Measurements from ENCODE around the gene NSUN3.

- TF ChIP-seq, protein P1, sequence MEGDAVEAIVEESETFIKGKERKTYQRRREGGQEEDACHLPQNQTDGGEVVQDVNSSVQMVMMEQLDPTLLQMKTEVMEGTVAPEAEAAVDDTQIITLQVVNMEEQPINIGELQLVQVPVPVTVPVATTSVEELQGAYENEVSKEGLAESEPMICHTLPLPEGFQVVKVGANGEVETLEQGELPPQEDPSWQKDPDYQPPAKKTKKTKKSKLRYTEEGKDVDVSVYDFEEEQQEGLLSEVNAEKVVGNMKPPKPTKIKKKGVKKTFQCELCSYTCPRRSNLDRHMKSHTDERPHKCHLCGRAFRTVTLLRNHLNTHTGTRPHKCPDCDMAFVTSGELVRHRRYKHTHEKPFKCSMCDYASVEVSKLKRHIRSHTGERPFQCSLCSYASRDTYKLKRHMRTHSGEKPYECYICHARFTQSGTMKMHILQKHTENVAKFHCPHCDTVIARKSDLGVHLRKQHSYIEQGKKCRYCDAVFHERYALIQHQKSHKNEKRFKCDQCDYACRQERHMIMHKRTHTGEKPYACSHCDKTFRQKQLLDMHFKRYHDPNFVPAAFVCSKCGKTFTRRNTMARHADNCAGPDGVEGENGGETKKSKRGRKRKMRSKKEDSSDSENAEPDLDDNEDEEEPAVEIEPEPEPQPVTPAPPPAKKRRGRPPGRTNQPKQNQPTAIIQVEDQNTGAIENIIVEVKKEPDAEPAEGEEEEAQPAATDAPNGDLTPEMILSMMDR (conservative IDR thresholded peaks at IDR 0.05) = no peak
- TF ChIP-seq ZFX (IDR thresholded peaks at IDR 0.05) = no peak
These were observed 47.8 kb upstream of the NSUN3 start for GRCh38 chr3:94015025-94015424.
